Skeletal muscle cell (primary cell): ENCODE data around the gene SMYD4.
"Not testable (repeated sequence)": the region's sequence is repeated elsewhere in the genome, so short reads cannot be mapped to it uniquely, and the experiment has no call there.

ENCODE experiments used
- DNase-seq: peaks from one replicate; pipeline ENCODE4 v3.0.0-alpha.2; 2010; ENCODE audit warnings: low read depth
- H3K4me3 ChIP-seq: 2 replicates; pipeline ENCODE4 v1.5.1; 2011; ENCODE audit warnings: low read depth, mild to moderate bottlenecking, control low read depth, low read length, moderate library complexity

The SMYD4 gene

DNA sequence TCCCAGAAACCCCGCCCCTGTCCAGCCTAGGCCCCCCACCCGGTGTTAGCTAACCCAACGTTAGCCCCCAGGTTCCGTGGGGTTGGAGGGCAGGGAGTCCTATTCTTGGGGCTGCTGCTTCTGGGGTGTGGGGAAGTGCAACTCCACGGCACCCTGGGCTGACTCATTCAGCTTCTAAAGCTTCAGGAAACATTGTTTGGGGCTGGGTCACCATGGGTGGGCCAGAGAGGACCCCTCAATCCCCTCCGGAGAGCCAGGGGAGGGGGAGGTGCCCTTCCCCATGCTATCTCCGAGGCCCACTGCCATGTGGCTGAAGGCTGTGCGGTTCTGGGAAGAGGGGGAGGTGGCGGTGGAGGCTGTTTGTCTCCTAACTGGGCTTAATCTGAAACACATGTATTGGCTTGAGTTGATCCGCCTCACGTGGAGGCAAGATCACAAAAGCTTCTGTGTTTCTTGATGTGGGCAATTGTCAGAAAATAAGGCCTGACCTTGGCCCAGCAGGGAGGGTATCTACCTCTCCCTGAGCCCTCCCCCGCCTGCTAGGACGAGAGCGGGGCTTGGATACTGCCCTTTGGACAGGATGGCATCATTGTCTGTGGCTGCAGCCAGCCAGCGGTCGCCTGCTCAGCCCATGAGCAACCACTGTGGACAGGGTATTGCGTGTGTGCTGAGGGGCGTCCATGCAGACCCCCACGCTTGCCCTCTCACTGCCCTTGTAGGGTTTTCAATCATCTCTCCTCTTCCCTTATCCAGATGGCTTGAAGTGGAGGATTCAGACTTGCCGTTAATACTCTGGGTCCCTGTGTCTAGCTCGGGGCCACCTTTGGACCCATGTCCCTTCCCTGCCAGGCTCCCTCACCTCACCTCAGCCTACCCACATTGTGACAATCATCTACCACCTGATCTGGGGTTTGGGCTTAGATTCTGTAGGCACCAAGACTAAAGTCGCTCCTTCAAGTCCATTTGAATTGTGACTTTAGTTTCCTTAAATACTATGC is 66.5 kb downstream of the SMYD4 start:
- DNase-seq = peak; percentile 52
- peak overlapping the region; percentile 71 for H3K4me3 ChIP-seq

DNA sequence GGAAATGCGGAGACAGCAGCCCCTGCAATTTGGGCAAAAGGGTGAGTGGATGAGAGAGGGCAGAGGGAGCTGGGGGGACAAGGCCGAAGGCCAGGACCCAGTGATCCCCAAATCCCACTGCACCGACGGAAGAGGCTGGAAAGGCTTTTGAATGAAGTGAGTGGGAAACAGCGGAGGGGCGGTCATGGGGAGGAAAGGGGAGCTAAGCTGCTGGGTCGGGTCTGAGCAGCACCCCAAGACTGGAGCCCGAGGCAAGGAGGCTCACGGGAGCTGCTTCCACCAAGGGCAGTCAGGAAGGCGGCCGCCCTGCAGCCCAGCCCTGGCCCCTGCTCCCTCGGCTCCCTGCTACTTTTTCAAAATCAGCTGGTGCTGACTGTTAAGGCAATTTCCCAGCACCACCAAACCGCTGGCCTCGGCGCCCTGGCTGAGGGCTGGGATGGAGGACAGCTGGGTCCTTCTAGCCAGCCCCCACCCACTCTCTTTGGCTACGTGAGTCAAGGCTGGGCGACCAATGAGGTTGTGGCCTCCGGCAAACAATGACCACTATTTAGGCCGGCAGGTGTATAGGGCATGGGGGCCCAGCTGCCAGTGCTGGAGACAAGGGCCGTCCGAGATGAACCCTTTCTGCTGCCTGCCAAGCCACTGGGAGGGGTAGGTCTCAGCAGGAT is 67.3 kb downstream of the SMYD4 start:
- DNase-seq = peak; percentile 57
- H3K4me3 ChIP-seq = peak overlapping the region; percentile 71

DNA sequence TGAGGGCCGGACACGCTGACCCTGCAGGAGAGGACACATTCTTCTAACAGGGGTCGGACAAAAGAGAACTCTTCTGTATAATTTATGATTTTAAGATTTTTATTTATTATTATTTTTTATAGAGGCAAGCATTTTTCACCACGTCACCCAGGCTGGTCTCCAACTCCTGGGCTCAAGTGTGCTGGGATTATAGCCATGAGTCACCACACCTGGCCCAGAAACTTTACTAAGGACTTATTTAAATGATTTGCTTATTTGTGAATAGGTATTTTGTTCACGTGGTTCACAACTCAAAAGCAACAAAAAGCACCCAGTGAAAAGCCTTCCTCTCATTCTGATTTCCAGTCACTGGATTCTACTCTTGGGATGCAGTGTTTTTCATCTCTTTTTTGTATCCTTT is 70.2 kb downstream of the SMYD4 start:
- no peak overlapping the region for H3K4me3 ChIP-seq
- DNase-seq = no peak

DNA sequence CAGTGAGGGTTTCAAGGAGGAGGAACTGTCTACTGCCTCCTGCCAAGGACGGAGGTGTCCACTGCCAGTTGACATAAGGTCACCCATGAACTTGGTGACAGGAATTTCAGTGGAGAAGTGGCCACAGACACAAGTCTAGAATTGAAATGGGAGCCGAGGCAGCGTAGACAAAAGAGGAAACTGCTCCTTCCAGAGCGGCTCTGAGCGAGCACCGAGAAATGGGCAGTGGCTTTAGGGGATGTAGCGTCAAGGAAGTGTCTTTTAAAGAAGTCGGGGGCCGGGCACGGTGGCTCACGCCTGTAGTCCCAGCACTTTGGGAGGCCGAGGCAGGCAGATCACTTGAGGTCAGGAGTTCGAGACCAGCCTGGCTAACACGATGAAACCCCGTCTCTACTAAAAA is 70.9 kb downstream of the SMYD4 start:
- no peak for DNase-seq
- no peak overlapping the region for H3K4me3 ChIP-seq

DNA sequence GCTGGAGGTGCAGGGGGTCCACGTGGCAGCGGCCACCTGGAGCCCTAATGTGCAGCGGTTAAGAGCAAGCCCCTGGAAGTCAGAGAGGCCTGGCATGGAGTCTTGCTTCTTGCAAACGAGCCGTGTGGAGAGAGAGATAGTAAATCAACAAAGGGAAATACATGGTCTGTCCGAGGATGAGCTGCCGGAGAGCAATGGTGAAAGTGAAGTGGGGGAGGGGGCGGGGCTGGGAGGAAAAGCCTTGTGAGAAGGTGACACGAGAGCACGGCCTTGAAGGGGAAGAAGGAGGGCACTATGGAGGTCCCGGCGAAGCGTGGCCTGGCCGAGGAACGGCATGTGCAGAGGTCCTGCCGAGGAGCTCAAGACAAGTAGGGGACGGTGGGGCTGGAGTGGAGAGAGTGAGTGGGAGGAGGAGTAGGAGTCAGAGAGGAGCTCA is 73.9 kb downstream of the SMYD4 start:
- DNase-seq = no peak

DNA sequence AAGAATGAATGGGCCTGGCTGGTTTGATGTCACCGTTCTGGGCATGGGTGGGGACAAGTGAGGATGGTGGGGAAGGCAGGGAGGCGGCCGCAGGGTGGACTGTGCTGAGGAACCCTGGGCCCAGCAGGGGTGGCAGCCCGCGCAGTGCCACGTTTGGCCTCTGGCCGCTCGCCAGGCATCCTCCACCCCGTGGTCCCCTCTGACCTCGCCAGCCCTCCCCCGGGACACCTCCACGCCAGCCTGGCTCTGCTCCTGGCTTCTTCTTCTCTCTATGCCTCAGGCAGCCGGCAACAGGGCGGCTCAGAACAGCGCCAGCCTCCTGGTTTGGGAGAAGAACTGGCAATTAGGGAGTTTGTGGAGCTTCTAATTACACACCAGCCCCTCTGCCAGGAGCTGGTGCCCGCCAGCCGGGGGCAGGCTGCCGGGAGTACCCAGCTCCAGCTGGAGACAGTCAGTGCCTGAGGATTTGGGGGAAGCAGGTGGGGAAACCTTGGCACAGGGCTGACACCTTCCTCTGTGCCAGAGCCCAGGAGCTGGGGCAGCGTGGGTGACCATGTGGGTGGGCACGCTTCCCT is 74.4 kb downstream of the SMYD4 start:
- H3K4me3 ChIP-seq = no peak overlapping the region
- no peak for DNase-seq

More for the DNA sequence above, 73.9 kb downstream of the SMYD4 start:
- no peak overlapping the region for H3K4me3 ChIP-seq

DNA sequence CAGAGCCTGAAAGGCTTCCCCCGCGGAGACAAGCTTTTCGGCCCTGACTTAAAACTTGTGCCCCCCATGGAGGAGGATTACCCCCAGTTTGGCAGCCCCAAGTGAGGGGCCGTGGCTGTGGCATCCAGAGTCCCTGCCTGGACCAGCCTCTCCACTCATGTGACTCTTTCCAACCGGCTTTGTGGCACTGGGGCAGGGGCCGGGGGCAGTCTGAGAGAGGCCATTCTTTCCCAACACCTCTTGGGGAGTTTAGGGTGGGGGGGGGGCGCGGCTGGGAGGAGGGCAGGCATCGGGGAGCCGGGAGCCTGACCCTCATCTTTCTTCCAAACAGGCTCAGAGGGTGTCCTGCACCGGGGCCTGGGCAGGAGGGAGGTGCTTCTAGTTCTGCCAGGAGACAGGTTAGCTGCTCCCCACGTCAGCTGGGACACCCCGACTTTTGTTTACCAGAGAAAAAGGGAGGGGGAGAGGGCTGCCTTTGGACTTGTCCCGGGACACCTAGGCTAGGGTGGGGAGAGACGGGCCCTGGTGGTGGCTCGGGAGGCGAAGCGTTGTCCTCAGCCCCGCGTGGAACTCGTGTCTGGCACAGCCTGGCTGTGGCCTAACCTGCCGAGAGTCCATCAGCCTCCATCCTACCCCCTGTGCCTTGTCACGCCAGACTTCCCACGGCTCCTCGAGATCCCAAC is 75.1 kb downstream of the SMYD4 start:
- H3K4me3 ChIP-seq = no peak overlapping the region
- no peak for DNase-seq

DNA sequence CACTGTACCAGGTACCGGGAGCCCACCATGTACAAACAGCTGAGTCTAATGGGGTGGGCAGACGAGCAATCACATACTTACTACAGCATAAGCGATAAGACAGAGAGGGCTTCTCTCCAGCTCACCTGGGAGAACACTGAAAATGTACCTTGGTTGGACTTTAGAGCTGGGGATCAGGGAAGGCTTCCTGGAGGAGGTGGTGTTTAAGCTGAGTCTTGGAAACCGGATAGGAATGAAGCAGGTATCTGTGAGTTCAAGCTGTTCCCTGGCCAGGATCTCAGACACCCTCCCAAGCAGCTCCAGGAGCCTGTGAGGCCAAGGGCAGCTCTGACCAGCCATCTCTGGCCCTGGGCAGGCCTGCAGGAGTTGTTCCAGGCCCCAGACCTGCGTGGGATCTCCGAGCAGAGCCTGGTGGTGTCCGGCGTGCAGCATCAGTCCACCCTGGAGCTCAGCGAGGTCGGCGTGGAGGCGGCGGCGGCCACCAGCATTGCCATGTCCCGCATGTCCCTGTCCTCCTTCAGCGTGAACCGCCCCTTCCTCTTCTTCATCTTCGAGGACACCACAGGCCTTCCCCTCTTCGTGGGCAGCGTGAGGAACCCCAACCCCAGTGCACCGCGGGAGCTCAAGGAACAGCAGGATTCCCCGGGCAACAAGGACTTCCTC is 75.8 kb downstream of the SMYD4 start:
- no peak for DNase-seq
- no peak overlapping the region for H3K4me3 ChIP-seq

DNA sequence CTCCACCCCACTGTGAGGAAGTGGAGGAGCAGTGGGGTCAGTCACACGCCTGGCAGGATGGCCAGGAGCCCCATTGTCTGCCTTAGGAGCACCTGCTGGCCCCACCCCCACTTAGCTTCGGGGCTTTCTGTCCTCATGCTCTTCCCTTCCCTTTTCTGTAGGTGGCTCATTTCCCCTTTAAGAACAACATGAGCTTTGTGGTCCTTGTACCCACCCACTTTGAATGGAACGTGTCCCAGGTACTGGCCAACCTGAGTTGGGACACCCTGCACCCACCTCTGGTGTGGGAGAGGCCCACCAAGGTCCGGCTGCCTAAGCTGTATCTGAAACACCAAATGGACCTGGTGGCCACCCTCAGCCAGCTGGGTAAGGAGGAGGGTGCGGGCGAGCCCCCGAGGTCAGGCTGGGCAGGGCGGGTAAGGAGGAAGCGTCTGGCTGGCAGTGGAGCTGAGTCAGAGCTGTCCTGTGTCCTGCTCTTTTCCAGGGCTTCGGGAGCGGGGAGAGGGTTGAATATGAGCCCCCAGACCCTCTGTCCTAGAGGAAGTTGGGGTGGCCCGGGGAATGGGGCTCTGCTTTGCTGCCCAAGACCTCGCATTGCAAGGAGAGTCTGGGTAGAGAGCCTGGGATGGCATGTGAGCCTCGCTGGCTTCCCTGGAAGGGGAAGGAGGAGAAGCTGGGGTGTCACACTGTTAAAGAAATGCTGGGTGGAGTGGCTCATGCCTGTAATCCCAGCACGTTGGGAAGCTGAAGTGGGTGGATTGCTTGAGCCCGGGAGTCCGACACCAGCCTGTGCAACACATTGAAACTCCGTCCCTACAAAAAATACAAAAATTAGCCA is 77.1 kb downstream of the SMYD4 start:
- no peak for DNase-seq
- no peak overlapping the region for H3K4me3 ChIP-seq

DNA sequence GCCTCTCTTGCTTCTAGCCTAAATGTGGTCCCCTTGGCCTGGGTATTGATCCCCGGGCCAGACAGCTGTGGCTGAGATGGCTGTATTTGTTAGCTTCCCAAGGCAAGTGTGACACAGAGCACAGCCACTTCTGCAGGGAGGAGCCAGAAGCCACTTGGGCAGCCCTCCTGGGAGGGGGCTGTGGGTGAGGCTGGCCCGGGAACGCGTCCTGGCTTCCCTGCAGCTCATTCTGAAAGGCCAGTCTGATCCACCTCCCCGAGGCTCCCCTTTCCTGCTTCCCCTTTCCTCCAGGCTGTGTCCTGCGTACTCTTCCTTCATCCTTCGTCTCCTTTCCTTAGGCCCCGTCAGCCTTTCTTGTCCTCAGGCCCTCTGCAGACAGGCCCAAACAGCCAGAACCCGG is 79.1 kb downstream of the SMYD4 start:
- no peak for DNase-seq
- H3K4me3 ChIP-seq = no peak overlapping the region

DNA sequence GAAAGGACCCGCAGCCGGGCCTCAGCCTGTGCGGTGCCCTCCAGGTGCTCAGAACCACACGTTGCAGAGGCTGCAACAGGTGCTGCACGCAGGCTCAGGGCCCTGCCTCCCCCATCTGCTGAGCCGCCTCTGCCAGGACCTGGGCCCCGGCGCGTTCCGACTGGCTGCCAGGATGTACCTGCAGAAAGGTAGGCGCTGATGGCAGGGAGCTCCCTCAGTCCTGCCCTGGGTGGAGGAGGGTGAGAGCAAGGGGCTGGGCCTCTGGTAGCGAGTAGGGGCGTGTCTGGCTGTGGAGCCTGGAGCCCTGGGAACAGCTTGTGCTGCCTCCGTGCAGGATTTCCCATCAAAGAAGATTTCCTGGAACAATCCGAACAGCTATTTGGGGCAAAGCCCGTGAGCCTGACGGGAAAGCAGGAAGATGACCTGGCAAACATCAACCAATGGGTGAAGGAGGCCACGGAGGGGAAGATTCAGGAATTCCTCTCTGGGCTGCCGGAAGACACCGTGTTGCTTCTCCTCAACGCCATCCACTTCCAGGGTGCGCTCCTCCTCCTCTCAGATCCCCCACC is 82.6 kb downstream of the SMYD4 start:
- H3K4me3 ChIP-seq = no peak overlapping the region
- no peak for DNase-seq

DNA sequence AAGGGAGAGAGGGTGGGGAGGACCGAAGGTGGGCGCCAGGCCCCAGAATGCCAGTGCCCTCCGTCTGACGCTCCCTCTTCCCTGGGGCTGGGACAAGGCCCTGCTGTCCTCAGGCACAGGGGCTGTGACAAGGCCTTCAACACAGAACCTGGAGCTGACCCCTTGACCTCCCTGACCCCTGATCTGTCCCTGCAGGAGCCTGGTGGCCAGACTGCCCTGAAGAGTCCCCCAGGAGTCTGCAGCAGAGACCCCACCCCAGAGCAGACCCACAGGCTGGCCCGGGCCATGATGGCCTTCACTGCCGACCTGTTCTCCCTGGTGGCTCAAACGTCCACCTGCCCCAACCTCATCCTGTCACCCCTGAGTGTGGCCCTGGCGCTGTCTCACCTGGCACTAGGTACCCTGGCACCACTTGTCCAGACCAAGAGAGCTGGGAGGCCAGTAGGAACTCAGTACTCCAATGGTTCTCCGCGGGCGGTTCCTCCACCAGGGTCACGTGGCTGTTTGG is 84.1 kb downstream of the SMYD4 start:
- DNase-seq = no peak

DNA sequence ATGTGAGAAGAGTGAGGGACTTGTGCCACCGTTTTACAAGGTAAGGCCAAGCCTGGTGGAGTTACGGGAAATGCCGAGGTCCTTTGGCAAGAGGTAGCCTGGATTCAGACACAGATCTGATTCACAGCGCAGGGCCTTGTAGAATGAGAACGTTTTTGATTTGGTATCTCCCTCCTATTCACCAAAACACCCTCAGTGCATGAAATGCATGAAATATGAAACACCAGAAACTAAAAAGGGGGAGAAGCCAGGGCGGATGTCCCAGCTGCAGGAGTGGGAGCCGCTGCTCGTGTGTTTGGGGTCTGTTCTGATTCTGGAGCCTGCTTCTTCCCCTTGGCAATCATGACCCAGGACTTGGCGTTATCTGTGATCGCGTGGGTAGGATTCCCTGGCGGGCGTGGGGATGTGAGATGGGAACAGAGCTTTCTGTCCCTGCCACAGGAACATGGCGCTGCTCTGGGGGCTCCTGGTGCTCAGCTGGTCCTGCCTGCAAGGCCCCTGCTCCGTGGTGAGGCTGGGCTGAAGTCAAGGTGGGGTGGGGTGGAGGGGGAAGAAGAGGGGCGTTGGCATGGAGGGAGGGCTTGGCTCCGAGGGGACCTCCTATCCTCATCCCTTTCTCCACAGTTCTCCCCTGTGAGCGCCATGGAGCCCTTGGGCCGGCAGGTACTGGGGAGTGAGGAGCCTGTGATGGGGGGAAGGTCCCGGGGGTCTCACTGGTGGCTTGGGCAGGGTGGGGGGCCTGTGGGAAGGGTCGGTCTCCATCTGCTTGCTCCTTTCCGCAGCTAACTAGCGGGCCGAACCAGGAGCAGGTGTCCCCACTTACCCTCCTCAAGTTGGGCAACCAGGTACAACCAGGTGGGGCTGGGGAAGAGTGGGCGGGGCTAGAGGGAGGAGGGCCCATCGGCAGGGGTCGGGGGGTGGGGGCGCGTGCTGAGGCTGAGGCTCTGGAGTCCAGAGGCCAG is 84.9 kb downstream of the SMYD4 start:
- no peak for DNase-seq
- H3K4me3 ChIP-seq = no peak overlapping the region

More for the DNA sequence above, 84.1 kb downstream of the SMYD4 start:
- H3K4me3 ChIP-seq = no peak overlapping the region

DNA sequence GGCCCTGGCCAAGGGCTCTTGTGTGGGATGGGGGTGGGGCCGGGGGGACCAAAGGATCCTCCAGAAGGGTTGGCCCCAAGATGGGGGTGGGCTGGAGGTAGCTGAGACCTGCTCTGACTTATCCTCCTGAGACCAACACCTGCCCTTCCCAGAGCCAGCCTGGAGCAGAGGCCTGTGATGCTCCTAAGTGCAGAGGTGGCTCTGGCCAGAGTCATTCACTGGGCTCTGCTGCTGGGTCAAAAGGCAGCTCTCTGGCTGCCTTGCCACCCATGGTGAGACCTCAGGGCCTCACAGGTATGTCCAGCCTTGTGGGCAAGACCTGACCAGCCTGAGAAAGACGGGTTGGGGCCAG is 86.6 kb downstream of the SMYD4 start:
- no peak overlapping the region for H3K4me3 ChIP-seq
- DNase-seq = no peak

DNA sequence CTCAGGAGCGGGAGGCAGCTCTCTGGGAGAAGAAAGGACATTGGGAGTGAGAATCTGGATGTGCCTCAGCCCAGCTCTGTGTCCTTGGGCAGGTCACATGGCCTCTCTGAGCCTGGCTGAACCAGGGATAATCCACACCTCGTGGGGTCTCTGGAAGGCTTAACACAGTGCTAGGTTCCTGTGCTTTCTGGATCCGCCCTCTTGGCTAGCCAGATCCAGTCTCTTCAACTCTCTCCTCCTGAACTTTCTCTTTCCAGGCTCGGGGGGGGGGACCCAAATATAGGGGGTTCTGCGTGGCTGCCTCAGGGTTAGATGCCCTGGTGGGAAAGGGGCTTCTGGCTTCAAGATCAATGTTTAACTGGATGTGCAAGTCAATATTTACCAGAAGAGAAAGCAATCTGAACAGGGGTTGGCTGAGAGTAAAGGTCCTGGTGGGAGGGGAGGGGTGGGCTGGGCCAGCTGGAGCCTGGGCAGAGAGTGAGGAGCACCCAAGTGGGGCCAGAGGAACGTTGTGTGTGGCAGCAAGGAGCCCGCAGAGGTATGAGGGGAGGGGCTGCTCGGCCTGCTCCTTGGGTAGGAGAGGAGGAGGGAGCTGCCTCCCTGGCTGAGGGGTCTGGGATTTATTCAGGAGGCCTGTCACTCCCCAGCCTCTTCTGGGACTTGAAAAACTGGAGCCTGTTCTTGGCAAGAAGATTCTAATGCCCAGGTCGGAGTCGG is 87.2 kb downstream of the SMYD4 start, which contains the start of gene SERPINF2:
SERPINF2 (plus strand) TSS at position 501 of the 717 bp plus-strand sequence. CDS start 2,125 bp downstream, outside the sequence.
- DNase-seq = no peak
- H3K4me3 ChIP-seq = no peak within 1 kb of the TSS

DNA sequence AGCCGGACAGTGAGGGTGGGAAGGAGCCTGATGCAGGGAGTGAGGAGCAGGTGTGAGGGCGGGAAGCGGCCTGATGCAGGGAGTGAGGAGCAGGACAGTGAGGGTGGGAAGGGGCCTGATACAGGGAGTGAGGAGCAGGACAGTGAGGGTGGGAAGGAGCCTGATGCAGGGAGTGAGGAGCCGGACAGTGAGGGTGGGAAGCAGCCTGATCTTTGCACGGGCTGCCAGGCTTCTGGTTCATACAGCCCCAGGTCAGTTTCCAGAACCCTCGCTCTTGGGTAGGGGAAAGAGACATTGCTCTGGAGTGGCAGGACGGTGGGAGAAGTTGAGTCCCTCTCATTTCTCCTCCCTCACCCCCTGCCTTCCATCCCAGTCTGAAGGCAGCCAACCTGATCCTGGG is 87.8 kb downstream of the SMYD4 start:
- DNase-seq, H3K4me3 ChIP-seq: not testable (repeated sequence)
